GM18867 (cell line): ENCODE measurements around the gene SH2D1A.

Source experiments
- ATAC-seq: cut with Tn5 transposase; IDR thresholded peaks from one replicate; pipeline ENCODE4 v1.9.1; 2021; ENCODE audit warnings: mild to moderate bottlenecking, moderate library complexity; ENCODE audit not compliant: unreplicated experiment

The SH2D1A gene

GRCh38 chrX:124415115-124415800 lies 68.9 kb downstream of the SH2D1A start:
- ATAC-seq: no peak

GRCh38 chrX:124421898-124422655 lies 75.7 kb downstream of the SH2D1A start:
- ATAC-seq: no peak
